ENCODE results near the gene DOK5.

GRCh38 chr20:54626126-54626525 is 150.7 kb downstream of the DOK5 start:
- TF ChIP-seq, protein P1, sequence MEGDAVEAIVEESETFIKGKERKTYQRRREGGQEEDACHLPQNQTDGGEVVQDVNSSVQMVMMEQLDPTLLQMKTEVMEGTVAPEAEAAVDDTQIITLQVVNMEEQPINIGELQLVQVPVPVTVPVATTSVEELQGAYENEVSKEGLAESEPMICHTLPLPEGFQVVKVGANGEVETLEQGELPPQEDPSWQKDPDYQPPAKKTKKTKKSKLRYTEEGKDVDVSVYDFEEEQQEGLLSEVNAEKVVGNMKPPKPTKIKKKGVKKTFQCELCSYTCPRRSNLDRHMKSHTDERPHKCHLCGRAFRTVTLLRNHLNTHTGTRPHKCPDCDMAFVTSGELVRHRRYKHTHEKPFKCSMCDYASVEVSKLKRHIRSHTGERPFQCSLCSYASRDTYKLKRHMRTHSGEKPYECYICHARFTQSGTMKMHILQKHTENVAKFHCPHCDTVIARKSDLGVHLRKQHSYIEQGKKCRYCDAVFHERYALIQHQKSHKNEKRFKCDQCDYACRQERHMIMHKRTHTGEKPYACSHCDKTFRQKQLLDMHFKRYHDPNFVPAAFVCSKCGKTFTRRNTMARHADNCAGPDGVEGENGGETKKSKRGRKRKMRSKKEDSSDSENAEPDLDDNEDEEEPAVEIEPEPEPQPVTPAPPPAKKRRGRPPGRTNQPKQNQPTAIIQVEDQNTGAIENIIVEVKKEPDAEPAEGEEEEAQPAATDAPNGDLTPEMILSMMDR (conservative IDR thresholded peaks at IDR 0.05; ENCODE audit: low read depth, low read length), result no peak
- no peak for TF ChIP-seq EZH2 (IDR thresholded peaks at IDR 0.05; ENCODE audit: borderline replicate concordance, low read depth, low read length, poor library complexity, severe bottlenecking)

All from A673 (cell line).